H1 (cell line): ENCODE data around the gene PIGZ. TPM values are rescaled to one million over a fixed set of nuclear protein-coding genes. Genes with fewer than 3 reads are reported as not detected.

Source experiments
- CTCF ChIA-PET: fragments of 300-600 bp; sonication (Branson Sonifier 250); formaldehyde crosslinking; loops from one replicate; lab custom pipeline; 2021; ENCODE audit not compliant: partially characterized antibody; lab: Charles Lee
- POLR2A ChIA-PET: fragments of 300-600 bp; sonication (Branson Sonifier 250); formaldehyde crosslinking; loops from one replicate; lab custom pipeline; 2021; ENCODE audit warnings: inconsistent platforms; ENCODE audit not compliant: partially characterized antibody; lab: Charles Lee
- DNase-seq, 2 experiments: peaks; one replicate each; pipeline versions ENCODE4 v3.0.0 to v3.0.0-alpha.2; 2010 to 2022; ENCODE audit warnings: low spot score in 2 of 2, low read depth in 1 of 2, mixed read lengths in 1 of 2
- FAIRE-seq: peaks from 2 replicates; lab custom pipeline; 2011; peaks lifted over from hg19 to GRCh38; lab: Jason Lieb, UNC
- H2AFZ ChIP-seq: 2 replicates; pipeline ENCODE4 v1.8.1; 2012; ENCODE audit warnings: low read length, inconsistent platforms
- H2AK5ac ChIP-seq: 2 replicates; pipeline ENCODE4 v1.6.1; 2013; ENCODE audit warnings: low read depth, low read length
- H2BK120ac ChIP-seq: replicated peaks from 2 replicates; pipeline ENCODE3; 2013; ENCODE audit warnings: low read depth, low read length, inconsistent platforms
- H2BK12ac ChIP-seq: 2 replicates; pipeline ENCODE4 v1.6.1; 2013; ENCODE audit warnings: low read depth, low read length
- H2BK15ac ChIP-seq: 2 replicates; pipeline ENCODE4 v1.6.1; 2013; ENCODE audit warnings: low read length
- H2BK20ac ChIP-seq: 2 replicates; pipeline ENCODE4 v1.6.1; 2013; ENCODE audit warnings: low read length
- H2BK5ac ChIP-seq: 2 replicates; pipeline ENCODE4 v1.6.1; 2013; ENCODE audit warnings: low read depth, low read length
- H3K14ac ChIP-seq: 2 replicates; pipeline ENCODE4 v1.6.1; 2013; ENCODE audit warnings: inconsistent platforms; ENCODE audit not compliant: insufficient read length
- H3K18ac ChIP-seq: 2 replicates; pipeline ENCODE4 v1.6.1; 2013; ENCODE audit warnings: low read length; ENCODE audit errors: extremely low read depth
- H3K23ac ChIP-seq: 2 replicates; pipeline ENCODE4 v1.6.1; 2013; ENCODE audit warnings: inconsistent platforms; ENCODE audit not compliant: insufficient read length
- H3K23me2 ChIP-seq: 2 replicates; pipeline ENCODE4 v1.6.1; 2013; ENCODE audit warnings: low read depth, low read length
- H3K27ac ChIP-seq: 2 replicates; pipeline ENCODE4 v1.6.1; 2011; ENCODE audit warnings: low read depth, low read length, inconsistent platforms
- H3K27me3 ChIP-seq, 4 experiments: replicated peaks in 1 of 4; 1 replicate in 1 of 4; 2 replicates in 3 of 4; pipeline versions ENCODE4 v1.6.1 to v1.8.1; 2011 to 2013; ENCODE audit warnings: low read length in 3 of 4, mild to moderate bottlenecking in 3 of 4, inconsistent platforms in 2 of 4, mixed read lengths in 2 of 4, moderate library complexity in 1 of 4; ENCODE audit not compliant: control insufficient read depth in 3 of 4, insufficient read depth in 3 of 4; ENCODE audit errors: extremely low read depth in 1 of 4
- H3K36me3 ChIP-seq, 4 experiments: 2 replicates each; pipeline versions ENCODE4 v1.6.1 to v1.8.1; 2011 to 2013; ENCODE audit warnings: mild to moderate bottlenecking in 4 of 4, low read length in 3 of 4, moderate library complexity in 2 of 4, control low read depth in 1 of 4, inconsistent platforms in 1 of 4; ENCODE audit not compliant: insufficient read depth in 4 of 4, control insufficient read depth in 2 of 4
- H3K4ac ChIP-seq: replicated peaks from 2 replicates; pipeline ENCODE3; 2013; ENCODE audit warnings: low read length, low read depth, mixed read lengths, inconsistent platforms; ENCODE audit not compliant: insufficient read length
- H3K4me1 ChIP-seq, 4 experiments: replicated peaks in 1 of 4; 1 replicate in 1 of 4; 2 replicates in 3 of 4; pipeline versions ENCODE4 v1.6.1 to v1.8.1; 2011 to 2013; ENCODE audit warnings: low read length in 3 of 4, inconsistent platforms in 2 of 4, mixed read lengths in 1 of 4; ENCODE audit not compliant: insufficient read depth in 4 of 4, control insufficient read depth in 3 of 4
- H3K4me2 ChIP-seq, 2 experiments: 2 replicates each; pipeline versions ENCODE4 v1.6.1 to v1.8.1; 2011 to 2013; ENCODE audit warnings: low read depth in 2 of 2, low read length in 2 of 2, control low read depth in 1 of 2, inconsistent platforms in 1 of 2, mild to moderate bottlenecking in 1 of 2; ENCODE audit not compliant: insufficient read depth in 1 of 2
- H3K4me3 ChIP-seq, 4 experiments: fragments of 200-600, 300-600 bp in 1 of 4; sonication (generic), shearing (Covaris generic), sonication (Bioruptor Twin) in 1 of 4; 2 replicates each; pipeline versions ENCODE4 v1.5.1 to v1.8.1; 2011 to 2016; ENCODE audit warnings: low read length in 4 of 4, low read depth in 3 of 4, control low read depth in 2 of 4, inconsistent platforms in 2 of 4, mild to moderate bottlenecking in 2 of 4, mixed read lengths in 1 of 4, moderate library complexity in 1 of 4; ENCODE audit not compliant: insufficient read depth in 2 of 4; ENCODE audit errors: extremely low read depth in 1 of 4
- H3K56ac ChIP-seq: replicated peaks from 2 replicates; pipeline ENCODE3; 2013; ENCODE audit warnings: low read depth, mild to moderate bottlenecking, mixed read lengths, low read length, inconsistent platforms; ENCODE audit not compliant: insufficient read length
- H3K79me1 ChIP-seq: 2 replicates; pipeline ENCODE4 v1.6.1; 2013; ENCODE audit warnings: low read depth, low read length, control low read depth
- H3K79me2 ChIP-seq, 2 experiments: 2 replicates each; pipeline versions ENCODE4 v1.6.1 to v1.8.1; 2012 to 2013; ENCODE audit warnings: low read length in 2 of 2, mild to moderate bottlenecking in 2 of 2, inconsistent platforms in 1 of 2; ENCODE audit not compliant: insufficient read depth in 2 of 2, control insufficient read depth in 1 of 2
- H3K9ac ChIP-seq, 4 experiments: replicated peaks in 1 of 4; 1 replicate in 1 of 4; 2 replicates in 3 of 4; pipeline versions ENCODE4 v1.6.1 to v1.8.1; 2011 to 2013; ENCODE audit warnings: low read depth in 3 of 4, low read length in 3 of 4, control low read depth in 2 of 4, mild to moderate bottlenecking in 2 of 4, moderate library complexity in 2 of 4, inconsistent platforms in 1 of 4; ENCODE audit errors: extremely low read depth in 1 of 4
- H3K9me3 ChIP-seq, 2 experiments: 2 replicates each; pipeline versions ENCODE4 v1.6.1 to v1.8.1; 2012 to 2013; ENCODE audit warnings: mild to moderate bottlenecking in 2 of 2, moderate library complexity in 2 of 2, control low read depth in 1 of 2, inconsistent platforms in 1 of 2, low read depth in 1 of 2, low read length in 1 of 2, mixed read lengths in 1 of 2; ENCODE audit not compliant: insufficient read depth in 2 of 2
- H4K20me1 ChIP-seq, 2 experiments: replicated peaks in 1 of 2; 2 replicates each; pipeline versions ENCODE3 to v1.8.1; 2011 to 2013; ENCODE audit warnings: inconsistent platforms in 2 of 2, low read length in 2 of 2, mild to moderate bottlenecking in 1 of 2; ENCODE audit not compliant: insufficient read depth in 2 of 2, control insufficient read depth in 1 of 2
- H4K5ac ChIP-seq: 2 replicates; pipeline ENCODE4 v1.6.1; 2013; ENCODE audit warnings: low read length, low read depth, mixed read lengths, inconsistent platforms; ENCODE audit not compliant: insufficient read length
- H4K8ac ChIP-seq: 2 replicates; pipeline ENCODE4 v1.8.0; 2013; ENCODE audit warnings: mild to moderate bottlenecking, moderate library complexity, low read length, inconsistent platforms; ENCODE audit not compliant: insufficient read depth; ENCODE audit errors: extremely low read depth
- H4K91ac ChIP-seq: replicated peaks from 2 replicates; pipeline ENCODE3; 2013; ENCODE audit warnings: low read length, mixed read lengths, inconsistent platforms; ENCODE audit not compliant: insufficient read length
- BCL11A ChIP-seq, 2 experiments: IDR thresholded peaks; one replicate each; pipeline ENCODE4 v1.6.1; 2011; ENCODE audit warnings: low read depth in 2 of 2, low read length in 2 of 2, mild to moderate bottlenecking in 2 of 2
- EZH2 ChIP-seq: fragments of 200-600 bp; sonication (generic); IDR thresholded peaks from 2 replicates; pipeline ENCODE4 v1.7.1; 2012; ENCODE audit warnings: low read depth, mild to moderate bottlenecking, moderate library complexity, low read length, inconsistent platforms; ENCODE audit not compliant: severe bottlenecking
- MAX ChIP-seq: IDR thresholded peaks from 2 replicates; pipeline ENCODE4 v1.6.1; 2012; ENCODE audit warnings: inconsistent platforms
- POU5F1 ChIP-seq: IDR thresholded peaks from 2 replicates; pipeline ENCODE4 v1.6.1; 2011; ENCODE audit warnings: low read depth, mild to moderate bottlenecking, low read length, moderate library complexity
- RNF2 ChIP-seq: fragments of 200-900, 300-1000 bp; sonication (generic); IDR thresholded peaks from 2 replicates; pipeline ENCODE4 v1.7.1; 2016; ENCODE audit warnings: borderline replicate concordance, low read depth, mild to moderate bottlenecking, antibody characterized with exemption, low read length; ENCODE audit not compliant: poor library complexity, severe bottlenecking; ENCODE audit errors: missing control alignments
- SP1 ChIP-seq: IDR thresholded peaks from 2 replicates; pipeline ENCODE4 v1.6.1; 2011; ENCODE audit warnings: low read depth, low read length
- SUZ12 ChIP-seq: fragments of 200-600 bp; sonication (generic); IDR thresholded peaks from 2 replicates; pipeline ENCODE4 v1.6.1; 2012; ENCODE audit warnings: mild to moderate bottlenecking, inconsistent platforms, low read length, moderate library complexity, mixed read lengths
- WGBS, 2 experiments: shearing (Covaris generic) in 1 of 2; methylation state at CpG; one replicate each; pipeline versions ENCODE4 v1.1.6 to v1.1.7; 2013 to 2015; ENCODE audit warnings: low lambda C conversion rate in 2 of 2, mixed read lengths in 2 of 2, inconsistent platforms in 1 of 2, low coverage in 1 of 2, missing lambda C conversion rate in 1 of 2; ENCODE audit not compliant: insufficient replicate concordance in 2 of 2, insufficient coverage in 1 of 2, insufficient read length in 1 of 2; ENCODE audit errors: extremely low coverage in 1 of 2, missing lambda C conversion rate in 1 of 2; 5-methylcytosine and 5-hydroxymethylcytosine counted together
- polyA plus RNA-seq, 7 experiments: library from polyadenylated mRNA; depleted of rRNA in 3 of 7; stranded (reverse) in 5 of 7; unstranded in 2 of 7; fragments of >200 nt in 5 of 7; fragments of 200-250 nt in 2 of 7; gene quantifications; 1 replicate in 5 of 7; 2 replicates in 1 of 7; 4 replicates in 1 of 7; pipeline versions ENCODE4 v1.2.1 to v1.2.3, GENCODE V29; 2011 to 2013; ENCODE audit warnings: missing spikeins in 2 of 7, mixed read lengths in 2 of 7
- total RNA-seq: library from RNA; stranded (reverse); fragmentation: NEBNext Ultra II Directional; extraction: Animal tissue kit (Norgen Biotek cat#: 25700); gene quantifications from 2 replicates; pipeline ENCODE4 v1.2.1, GENCODE V29; 2021

PIGZ gene
- total and polyA plus RNA-seq, 2 of the 8 experiments (the other 6 are each of a cell fraction or from before 2014, with no cell fraction given), result 0.32 TPM; not detected in 1

- H3K79me2 ChIP-seq, result no peaks in the 10 kb centered on the region
- 57% methylated on average over 35 of the region's 35 CpGs; no CpG with 5 or more reads in 1 of the 2 experiments for WGBS, 2 experiments
- H2BK120ac ChIP-seq, result no peak overlapping the region
- peaks cover 52 to 66% (median 63%) of the 10 kb centered on the region in 4 experiments for H3K27me3 ChIP-seq
- peak overlapping the region in 2 of 4 experiments; percentile 6 to 65; a peak in 2 of 8 replicates for H3K4me3 ChIP-seq
- H3K23ac ChIP-seq, result no peak overlapping the region
- peak overlapping the region; percentile 15; the same call in 1 of the 2 replicates for H4K8ac ChIP-seq
- H3K4me2 ChIP-seq, result peak overlapping the region; percentile 70 to 88
- H3K79me1 ChIP-seq, result no peaks in the 10 kb centered on the region
- H2AFZ ChIP-seq, result peak overlapping the region; percentile 2; the same call in 1 of the 2 replicates
- H3K18ac ChIP-seq, result no peak overlapping the region
- ChIA-PET POLR2A (interaction anchor here (0.7 kb wide), 1 partner anchor 24 kb away, joined by 3 read pairs; no protein-coding TSS in a partner anchor), CTCF (interaction anchor here (1.0 to 1.1 kb wide), 2 partner anchors 15 to 31 kb away, joined by 3 read pairs; no protein-coding TSS in a partner anchor)
- peaks cover 0 to 8% (median 0%) of the 10 kb centered on the region in 4 experiments; a peak in 1 of 8 replicates for H3K36me3 ChIP-seq
- H4K20me1 ChIP-seq, result no peaks in the 10 kb centered on the region
- peak overlapping the region in 1 of 4 experiments; percentile 12; a peak in 1 of 7 replicates for H3K9ac ChIP-seq
- H3K27ac ChIP-seq, result no peak overlapping the region
- no peak overlapping the region for H3K56ac ChIP-seq
- no peak overlapping the region for H2BK12ac ChIP-seq
- peaks cover 0 to 24% (median 10%) of the 10 kb centered on the region in 4 experiments; a peak in 5 of 7 replicates for H3K4me1 ChIP-seq
- H4K5ac ChIP-seq, result no peak overlapping the region
- H2BK5ac ChIP-seq, result no peak overlapping the region
- no peak overlapping the region for H2BK15ac ChIP-seq
- H2BK20ac ChIP-seq, result no peak overlapping the region
- no peak overlapping the region for H2AK5ac ChIP-seq
- no peak overlapping the region for H3K14ac ChIP-seq
- no peaks in the 10 kb centered on the region for H3K9me3 ChIP-seq
- H4K91ac ChIP-seq, result no peak overlapping the region
- peaks cover 10% of the 10 kb centered on the region; the same call in 1 of the 2 replicates for H3K23me2 ChIP-seq
- H3K4ac ChIP-seq, result no peak overlapping the region
- TF ChIP-seq SP1, result no peak
- peak; percentile 81 for TF ChIP-seq SUZ12
- no peak for TF ChIP-seq POU5F1
- no peak for TF ChIP-seq BCL11A (IDR thresholded peaks at IDR 0.05; ENCODE audit: low read depth in 2 of 2, low read length in 2 of 2)
- peak; percentile 76 for TF ChIP-seq EZH2
- TF ChIP-seq MAX, result no peak
- peak; percentile 35 for TF ChIP-seq RNF2
- DNase-seq (no peak), FAIRE-seq (no peak)
Observed at GRCh38 chr3:196967412-196968232, 1.0 kb downstream of the PIGZ start.
